ENCODE data around the gene UCN2.
"Not testable (repeated sequence)": the region's sequence is repeated elsewhere in the genome, so short reads cannot be mapped to it uniquely, and the experiment has no call there.

The UCN2 gene

GRCh38 chr3:48564022-48564421 lies 441 bp upstream of the UCN2 start:
- DNase-seq (ENCODE audit: low read depth in 2 of 2, low spot score in 1 of 2): peak; percentile 6 to 49

DNA sequence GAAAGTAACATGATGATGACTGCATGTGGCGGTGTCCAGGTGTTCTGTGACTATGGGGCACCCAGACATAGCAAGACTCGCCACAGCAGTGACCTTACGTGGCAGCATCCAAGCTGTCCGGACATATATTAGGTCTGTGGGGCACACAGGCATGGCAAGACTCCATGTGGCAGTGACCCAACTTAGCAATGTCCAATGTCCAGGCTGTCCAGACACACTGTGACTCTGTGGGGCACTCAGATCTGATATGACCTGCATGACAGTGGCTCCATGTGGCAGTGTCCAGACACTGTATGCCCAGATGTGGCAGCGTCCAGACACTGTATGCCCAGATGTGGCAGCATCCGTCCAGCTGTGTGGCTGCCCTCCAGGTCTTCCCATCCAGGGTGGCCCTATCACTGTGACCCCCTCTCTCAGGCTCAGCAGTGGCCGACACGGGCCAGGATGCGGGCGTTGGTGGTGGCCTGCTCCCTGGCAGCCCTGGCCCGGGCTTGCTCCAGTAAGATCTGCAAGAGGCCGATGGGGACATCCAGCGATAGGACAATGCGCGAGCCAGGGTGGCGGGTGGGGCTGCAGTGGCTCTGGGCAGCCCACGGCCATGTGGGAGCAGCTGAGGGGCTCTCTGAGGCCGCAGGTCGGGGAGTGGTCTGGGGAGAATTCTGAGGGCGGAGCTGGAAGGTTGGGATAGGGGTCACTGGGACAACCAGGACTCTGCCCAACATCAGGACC lies 1.1 kb downstream of the UCN2 start:
- DNase-seq (ENCODE audit: low read depth in 2 of 2, low spot score in 1 of 2): no peak

DNA sequence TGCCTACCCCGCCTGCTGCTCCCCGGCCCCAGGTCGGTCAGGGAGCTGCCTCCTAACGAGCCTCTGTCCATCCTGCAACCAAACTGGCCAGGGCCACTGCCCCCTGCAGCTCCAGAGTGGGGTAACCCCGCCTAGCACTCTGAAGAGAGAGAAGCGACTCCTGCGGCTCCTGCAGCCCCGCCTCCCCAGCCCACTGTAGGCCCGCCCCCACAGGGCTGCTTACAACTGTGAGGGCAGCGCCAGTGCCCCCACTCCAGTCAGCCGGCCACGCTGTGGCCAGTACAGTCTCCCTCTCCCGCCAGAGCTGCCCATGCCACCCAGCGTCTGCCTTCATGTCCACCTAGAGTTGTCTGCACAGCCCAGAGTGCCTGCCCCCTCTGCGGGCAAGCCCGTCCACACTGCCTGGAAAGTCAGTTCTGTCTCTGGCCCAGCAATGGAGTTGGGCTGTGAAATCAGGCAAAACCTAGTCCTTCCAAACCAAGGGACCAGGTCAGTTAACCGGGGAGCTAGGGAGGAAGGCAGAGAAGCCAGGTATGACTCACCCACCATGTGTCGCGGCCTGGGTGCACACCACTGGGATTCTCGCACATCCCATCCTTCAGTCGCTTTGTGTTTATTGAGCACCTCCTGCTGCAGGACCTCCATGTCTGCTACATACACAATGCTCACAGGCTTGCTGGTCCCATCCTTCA lies 2.4 kb downstream of the UCN2 start:
- DNase-seq (ENCODE audit: low read depth in 2 of 2, low spot score in 1 of 2): no peak

DNA sequence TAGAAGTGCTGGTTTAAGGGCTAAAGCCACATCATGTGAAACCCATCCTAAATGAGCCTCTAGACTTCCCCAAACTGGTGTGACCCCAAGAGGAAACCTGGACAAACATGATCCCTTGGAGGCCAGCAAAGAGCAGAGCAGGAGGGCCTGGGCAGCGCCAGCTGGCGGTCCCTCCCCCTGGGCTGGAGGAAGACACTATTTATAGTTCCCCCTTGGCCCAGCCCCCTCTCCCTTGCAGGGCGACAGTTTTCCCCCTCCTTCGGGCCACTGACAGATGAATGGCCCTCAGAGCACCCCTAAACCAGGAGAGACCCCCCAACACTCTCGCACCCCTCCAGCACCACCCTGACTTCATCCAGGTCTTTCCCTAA lies 2.9 kb downstream of the UCN2 start:
- DNase-seq (ENCODE audit: low read depth in 2 of 2, low spot score in 1 of 2): no peak

DNA sequence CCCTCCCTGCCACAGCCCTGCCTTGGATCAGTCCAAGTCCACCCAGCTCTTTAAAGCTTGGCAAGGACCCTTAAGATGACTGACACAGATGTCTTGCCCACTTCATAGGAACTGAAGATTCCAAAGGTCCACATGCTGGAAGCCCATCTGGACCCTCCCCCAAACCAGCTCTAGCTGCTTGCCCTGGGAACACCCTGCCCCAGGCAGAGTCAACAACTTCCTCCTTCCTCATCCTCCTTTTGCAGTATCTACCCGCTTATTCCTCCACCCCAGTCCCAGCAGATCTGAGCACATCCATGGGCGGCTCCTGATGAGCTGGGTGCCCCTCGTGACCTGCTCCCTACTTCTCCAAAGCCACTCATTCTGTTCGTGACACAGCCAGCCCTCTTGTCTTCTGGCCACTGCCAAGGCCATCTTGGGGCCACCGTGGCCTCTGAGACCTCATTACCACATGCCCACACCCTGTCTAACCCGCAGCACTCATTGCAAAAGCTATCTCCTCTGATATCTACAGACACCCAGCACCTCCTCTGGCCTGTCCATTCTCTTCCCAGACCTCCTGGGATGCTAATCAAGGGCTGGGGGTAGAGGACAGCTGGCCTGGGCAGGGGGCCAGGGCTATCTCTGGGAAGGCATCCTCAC lies 5.0 kb downstream of the UCN2 start:
- no peak for DNase-seq (ENCODE audit: low read depth in 2 of 2, low spot score in 1 of 2)

DNA sequence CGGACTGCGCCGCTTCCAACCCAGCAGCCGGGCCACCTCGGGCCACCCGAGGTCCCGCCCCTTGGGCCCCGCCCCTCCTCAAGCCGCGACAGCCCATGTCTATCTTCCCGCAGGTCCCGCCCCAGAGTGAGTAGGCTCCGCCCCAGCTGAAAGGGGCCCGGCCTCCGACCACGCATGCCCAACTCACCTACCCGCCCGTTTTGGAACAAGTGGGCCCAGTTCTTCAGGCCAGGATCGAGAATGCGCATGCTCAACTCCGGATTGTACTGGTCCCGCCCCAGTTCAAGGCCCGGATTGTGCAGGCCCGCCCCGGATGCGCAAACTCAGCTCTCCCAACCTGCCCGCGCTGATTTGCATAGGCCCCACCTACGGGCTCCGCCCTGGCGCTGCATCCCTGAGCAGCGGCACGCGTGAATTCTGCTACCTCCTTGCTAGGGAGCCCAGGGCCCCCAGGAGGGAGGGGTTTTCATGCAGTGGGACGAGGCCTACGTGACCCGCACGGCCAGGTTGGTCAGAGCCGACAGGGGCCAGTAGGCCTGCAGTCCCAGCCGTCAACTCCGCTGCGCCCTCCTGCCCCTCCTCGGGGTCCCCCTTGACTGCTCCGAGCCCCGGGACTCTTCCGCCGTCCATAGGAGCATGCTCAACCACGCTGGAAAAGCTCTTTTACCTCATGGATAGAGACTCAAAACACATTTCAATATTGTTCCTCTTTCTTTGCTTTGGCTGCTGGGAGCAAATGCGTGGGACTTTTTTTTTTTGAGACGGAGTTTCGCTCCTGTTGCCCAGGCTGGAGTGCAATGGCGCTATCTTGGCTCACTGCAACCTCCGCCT lies 6.6 kb downstream of the UCN2 start, which contains the start of gene PFKFB4:
Gene PFKFB4 (minus strand): TSS at position 8 of the 831 bp plus-strand sequence. CDS start 26 bp downstream, outside the sequence.
- DNase-seq (ENCODE audit: low read depth in 2 of 2, low spot score in 1 of 2): peak; percentile 96 to 98

GRCh38 chr3:48555949-48556795 lies 7.4 kb downstream of the UCN2 start:
- DNase-seq (ENCODE audit: low read depth in 2 of 2, low spot score in 1 of 2): no peak

DNA sequence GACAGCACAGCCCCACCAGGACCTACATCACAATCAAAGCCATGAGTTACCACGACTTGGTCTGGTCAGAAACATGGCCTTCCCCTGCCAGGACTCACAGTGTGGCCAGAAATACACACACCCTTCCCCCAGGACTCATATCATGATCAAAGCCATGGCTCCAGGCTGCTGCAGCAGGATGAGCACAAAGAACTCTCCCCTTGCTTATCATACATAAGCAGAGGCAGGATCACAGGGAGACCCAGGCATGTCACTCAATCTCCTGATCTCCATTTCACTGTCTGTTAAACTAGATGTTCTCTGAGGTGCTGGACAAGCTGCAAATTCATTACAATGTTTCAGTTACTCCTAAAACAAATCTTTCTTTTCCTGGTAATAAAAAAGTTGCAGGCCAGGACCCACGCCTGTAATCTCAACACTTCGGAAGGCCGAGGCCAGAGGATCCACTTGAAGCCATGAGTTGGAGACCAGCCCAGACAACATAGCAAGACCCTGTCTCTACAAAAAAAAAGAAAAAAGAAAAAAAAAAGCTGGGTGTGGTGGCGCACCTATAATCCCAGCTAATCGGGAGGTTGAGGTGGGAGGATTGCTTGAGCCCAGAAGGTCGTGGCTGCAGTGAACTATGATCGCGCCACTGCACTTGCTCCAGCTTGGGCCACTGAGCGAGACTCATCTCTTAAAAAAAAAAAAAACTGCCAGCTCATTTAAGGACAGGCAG lies 8.2 kb downstream of the UCN2 start:
- DNase-seq (ENCODE audit: low read depth in 2 of 2, low spot score in 1 of 2): no peak

GRCh38 chr3:48553886-48554845 lies 9.4 kb downstream of the UCN2 start:
- DNase-seq (ENCODE audit: low read depth in 2 of 2, low spot score in 1 of 2): no peak

DNA sequence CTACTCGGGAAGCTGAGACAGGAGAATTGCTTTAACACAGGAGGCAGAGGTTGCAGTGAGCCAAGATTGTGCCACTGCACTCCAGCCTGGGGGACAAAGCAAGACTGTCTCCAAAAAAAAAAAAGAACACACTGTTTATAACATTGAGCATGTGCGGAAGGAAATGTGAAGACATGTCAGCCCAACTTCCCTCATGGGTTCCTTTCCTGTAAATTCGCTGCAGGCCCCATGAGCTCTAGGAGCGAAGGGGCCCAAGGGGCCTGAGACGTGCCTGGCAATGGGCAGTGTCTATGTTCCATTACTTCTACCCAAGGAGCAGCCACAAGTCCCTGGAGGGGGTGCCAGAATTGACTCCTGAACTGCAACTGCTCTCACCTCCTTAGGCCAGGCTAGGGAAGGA lies 10.2 kb downstream of the UCN2 start:
- no peak for DNase-seq (ENCODE audit: low read depth in 2 of 2, low spot score in 1 of 2)

DNA sequence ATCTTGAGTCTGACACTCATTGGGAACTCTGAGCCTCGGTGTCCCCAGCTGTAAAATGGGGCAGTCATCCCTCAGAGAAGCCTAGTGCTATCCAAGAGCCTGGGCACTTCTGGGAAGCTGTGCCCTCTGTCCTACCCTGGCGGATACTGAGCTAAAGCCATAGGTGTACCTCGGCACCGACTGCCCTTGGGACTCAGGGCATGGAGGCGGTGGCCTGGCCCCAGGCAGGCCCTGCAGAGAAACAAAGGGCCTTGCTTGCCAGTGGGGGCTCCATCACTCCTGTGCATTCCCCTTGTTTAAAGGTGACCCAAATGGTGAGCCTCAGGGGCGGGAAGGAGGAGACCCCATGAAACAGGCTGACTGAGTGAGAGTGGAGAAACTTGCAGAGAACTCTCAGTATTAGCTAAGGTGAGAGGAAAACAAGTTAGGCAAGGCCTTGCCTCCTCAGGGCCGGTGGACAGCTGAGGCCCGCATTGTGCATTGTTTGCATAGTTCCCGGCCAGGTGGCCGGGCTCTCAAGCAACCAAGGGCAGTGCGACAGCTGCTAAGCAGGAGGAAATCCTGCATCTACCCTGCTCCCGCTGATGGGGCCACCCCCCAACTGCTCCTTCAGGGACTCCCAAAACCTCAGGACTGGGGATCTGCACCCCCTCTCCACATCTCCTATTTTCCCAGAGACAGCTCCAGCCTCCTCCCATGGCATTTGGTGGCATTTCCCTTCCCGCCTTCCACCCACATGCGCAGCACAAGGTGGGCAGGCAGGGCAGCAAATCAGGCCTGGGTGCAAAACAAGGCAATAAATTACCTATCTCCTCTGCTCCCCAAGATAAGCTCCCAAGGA lies 11.2 kb downstream of the UCN2 start:
- DNase-seq (ENCODE audit: low read depth in 2 of 2, low spot score in 1 of 2): no peak

- DNase-seq (ENCODE audit: low read depth in 2 of 2, low spot score in 1 of 2): not testable (repeated sequence)
These were observed 11.9 kb downstream of the UCN2 start for GRCh38 chr3:48551651-48552050.

GRCh38 chr3:48548729-48549705 lies 14.6 kb downstream of the UCN2 start:
- peak; percentile 62 to 78 for DNase-seq (ENCODE audit: low read depth in 2 of 2, low spot score in 1 of 2)

DNA sequence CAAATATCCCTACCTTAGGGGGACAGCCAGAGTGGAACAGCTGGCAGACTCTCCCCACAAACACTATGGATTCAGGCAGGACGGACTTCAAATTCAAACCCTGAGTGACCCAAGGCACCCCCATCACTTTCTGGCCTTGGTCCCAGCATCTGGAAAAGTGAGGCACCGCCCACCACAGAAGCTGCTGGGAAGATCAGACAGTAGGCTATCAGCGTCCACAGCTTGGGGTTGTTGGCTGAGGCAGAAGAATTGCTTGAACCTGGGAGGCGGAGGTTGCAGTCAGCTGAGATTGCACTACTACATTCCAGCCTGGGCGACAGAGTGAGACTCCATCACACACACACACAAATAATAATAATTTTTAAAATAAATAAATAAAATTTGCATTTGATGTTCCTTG lies 15.5 kb downstream of the UCN2 start:
- DNase-seq (ENCODE audit: low read depth in 2 of 2, low spot score in 1 of 2): no peak

DNA sequence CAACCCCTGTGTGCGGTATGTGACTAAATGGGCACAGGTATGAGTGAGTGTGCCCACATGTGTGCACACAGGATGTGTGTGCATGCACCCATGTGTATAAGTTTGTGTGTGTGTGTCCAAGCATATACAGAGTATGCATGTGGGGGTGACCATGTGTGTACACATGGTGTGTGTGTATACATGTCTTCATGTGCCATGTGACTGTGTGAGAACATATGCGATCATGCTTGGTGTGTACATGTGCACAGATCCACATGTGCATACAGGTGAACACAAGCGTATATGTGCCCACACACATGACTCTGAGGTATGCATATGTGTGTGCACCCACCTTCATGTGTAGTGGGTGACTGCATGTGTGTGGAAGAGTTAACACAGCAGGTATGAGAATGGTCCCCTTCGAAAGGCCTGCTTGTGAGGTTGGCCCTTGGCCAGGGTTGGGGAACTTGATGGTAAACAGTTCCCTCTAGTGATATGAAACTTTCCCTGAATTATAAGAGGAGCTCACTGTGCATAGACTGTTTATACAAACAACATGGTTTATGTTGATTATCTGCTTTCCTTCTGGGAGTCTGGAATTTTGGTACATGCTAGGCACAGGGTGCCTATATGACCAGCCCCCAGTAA lies 17.3 kb downstream of the UCN2 start:
- DNase-seq (ENCODE audit: low read depth in 2 of 2, low spot score in 1 of 2): no peak

GRCh38 chr3:48544141-48544540 lies 19.4 kb downstream of the UCN2 start:
- no peak for DNase-seq (ENCODE audit: low read depth in 2 of 2, low spot score in 1 of 2)

Measured in stimulated activated CD8-positive, alpha-beta memory T cell treated with anti-CD3 and anti-CD28 coated beads, Interleukin-4, amount 100 ng/mL, for 4 hours (primary cell).